ENCODE results near the gene MAD2L1BP. TPM values are rescaled to one million over a fixed set of nuclear protein-coding genes. Genes with fewer than 3 reads are reported as not detected.
"Not testable (repeated sequence)": the region's sequence is repeated elsewhere in the genome, so short reads cannot be mapped to it uniquely, and the experiment has no call there.

Gene MAD2L1BP
- total and polyA plus RNA-seq, 2 of the 13 experiments (the other 11 are each of a cell fraction or from before 2014, with no cell fraction given) = 54.2 to 55.5 TPM

DNA sequence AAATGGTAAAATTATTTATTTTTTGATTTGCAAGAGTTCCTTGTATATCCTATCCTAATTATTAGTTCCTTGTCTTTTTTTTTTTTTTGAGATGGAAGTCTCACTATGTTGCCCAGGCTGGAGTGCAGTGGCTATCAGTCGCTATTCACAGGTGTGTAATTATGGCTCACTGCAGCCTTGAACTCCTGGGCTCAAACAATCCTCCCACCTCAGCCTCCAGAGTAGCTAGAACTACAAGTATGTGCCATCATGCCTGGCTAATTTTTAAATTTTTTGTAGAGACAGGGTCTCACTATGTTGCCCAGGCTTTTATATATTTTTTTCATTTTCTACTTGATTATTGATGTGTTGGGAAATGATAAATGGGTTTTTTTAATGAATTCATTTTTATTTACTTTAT is 46.1 kb upstream of the MAD2L1BP start:
- POLR2A ChIA-PET; H3K4me1 ChIP-seq (ENCODE audit: insufficient read depth, low read length); CTCF ChIA-PET (ENCODE audit: low intra/inter-chr PET ratio, low total read pairs); in situ Hi-C loops (cut with HindIII; ENCODE audit: extremely low pct_ligation_motif_present, low pct_unique_long_range_greater_than_20kb); H3K4me3 ChIP-seq (replicated peaks in 1 of 3; ENCODE audit: insufficient read depth in 1 of 3, low read depth in 2 of 3, low read length in 3 of 3); H3K9me3 ChIP-seq (ENCODE audit: low read length); ATAC-seq; FAIRE-seq; H3K9ac ChIP-seq (ENCODE audit: insufficient read depth, low read depth, low read length); H3K27ac ChIP-seq (ENCODE audit: extremely low read length, insufficient read depth, low read length); H3K4me2 ChIP-seq (ENCODE audit: low read depth, low read length); H2AFZ ChIP-seq (ENCODE audit: low read length); BruUV-seq (replicated peaks); H3K27me3 ChIP-seq (ENCODE audit: control insufficient read depth in 1 of 2, insufficient read depth in 2 of 2, low read length in 2 of 2); intact Hi-C loops (cut with micrococcal nuclease; ENCODE audit: unreplicated experiment); H3K79me2 ChIP-seq (ENCODE audit: insufficient read depth, low read length); H4K20me1 ChIP-seq (ENCODE audit: insufficient read depth, low read length); DNase-seq (ENCODE audit: low spot score): not testable (repeated sequence)
- H3K36me3 ChIP-seq (replicated peaks in 1 of 2; ENCODE audit: control insufficient read depth in 1 of 2, insufficient read depth in 2 of 2, low read length in 2 of 2) = peaks cover 13 to 60% of the 10 kb centered on the region in 2 experiments
- 88% methylated on average over 1 of the region's 1 CpG for WGBS (ENCODE audit: low lambda C conversion rate)
- TF ChIP-seq, protein P1, sequence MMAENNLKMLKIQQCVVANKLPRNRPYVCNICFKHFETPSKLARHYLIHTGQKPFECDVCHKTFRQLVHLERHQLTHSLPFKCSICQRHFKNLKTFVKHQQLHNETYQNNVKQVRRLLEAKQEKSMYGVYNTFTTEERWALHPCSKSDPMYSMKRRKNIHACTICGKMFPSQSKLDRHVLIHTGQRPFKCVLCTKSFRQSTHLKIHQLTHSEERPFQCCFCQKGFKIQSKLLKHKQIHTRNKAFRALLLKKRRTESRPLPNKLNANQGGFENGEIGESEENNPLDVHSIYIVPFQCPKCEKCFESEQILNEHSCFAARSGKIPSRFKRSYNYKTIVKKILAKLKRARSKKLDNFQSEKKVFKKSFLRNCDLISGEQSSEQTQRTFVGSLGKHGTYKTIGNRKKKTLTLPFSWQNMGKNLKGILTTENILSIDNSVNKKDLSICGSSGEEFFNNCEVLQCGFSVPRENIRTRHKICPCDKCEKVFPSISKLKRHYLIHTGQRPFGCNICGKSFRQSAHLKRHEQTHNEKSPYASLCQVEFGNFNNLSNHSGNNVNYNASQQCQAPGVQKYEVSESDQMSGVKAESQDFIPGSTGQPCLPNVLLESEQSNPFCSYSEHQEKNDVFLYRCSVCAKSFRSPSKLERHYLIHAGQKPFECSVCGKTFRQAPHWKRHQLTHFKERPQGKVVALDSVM (CRISPR knock-in tag; IDR thresholded peaks at IDR 0.05) = peak; percentile 54; the same call in 1 of the 2 replicates

- BruUV-seq (replicated peaks) = no TSS peak
- DNase-seq (ENCODE audit: low spot score) = no peak
- Histone ChIP-seq H3K4me1 (ENCODE audit: insufficient read depth, low read length) (no peaks in the 10 kb centered on the region), H3K9me3 (ENCODE audit: low read length) (no peaks in the 10 kb centered on the region), H3K9ac (ENCODE audit: insufficient read depth, low read depth, low read length) (no peak overlapping the region), H3K79me2 (ENCODE audit: insufficient read depth, low read length) (no peaks in the 10 kb centered on the region), H4K20me1 (ENCODE audit: insufficient read depth, low read length) (no peaks in the 10 kb centered on the region), H3K4me2 (ENCODE audit: low read depth, low read length) (no peak overlapping the region), H3K4me3 (replicated peaks in 1 of 3; ENCODE audit: insufficient read depth in 1 of 3, low read depth in 2 of 3, low read length in 3 of 3) (no peak overlapping the region), H2AFZ (ENCODE audit: low read length) (no peak overlapping the region), H3K27me3 (ENCODE audit: control insufficient read depth in 1 of 2, insufficient read depth in 2 of 2, low read length in 2 of 2) (no peaks in the 10 kb centered on the region), H3K27ac (ENCODE audit: extremely low read length, insufficient read depth, low read length) (no peak overlapping the region), H3K36me3 (replicated peaks in 1 of 2; ENCODE audit: control insufficient read depth in 1 of 2, insufficient read depth in 2 of 2, low read length in 2 of 2) (peaks cover 7 to 28% of the 10 kb centered on the region in 2 experiments)
- in situ Hi-C loops (cut with HindIII; ENCODE audit: extremely low pct_ligation_motif_present, low pct_unique_long_range_greater_than_20kb) = no loop called here
- POLR2A ChIA-PET = no interaction called here
- ATAC-seq = no peak
- 95% methylated on average over 1 of the region's 1 CpG for WGBS (ENCODE audit: low lambda C conversion rate)
- intact Hi-C loops (cut with micrococcal nuclease; ENCODE audit: unreplicated experiment) = no loop called here
- CTCF ChIA-PET (ENCODE audit: low intra/inter-chr PET ratio, low total read pairs) = no interaction called here
- FAIRE-seq = no peak
- TF ChIP-seq LRRFIP1 (CRISPR knock-in tag; conservative IDR thresholded peaks at IDR 0.05) = no peak
- no peak for TF ChIP-seq SATB2 (CRISPR knock-in tag; IDR thresholded peaks at IDR 0.05)
- no peak for TF ChIP-seq ZNF800 (CRISPR knock-in tag; IDR thresholded peaks at IDR 0.05)
- no peak for TF ChIP-seq PHF8 (CRISPR knock-in tag; IDR thresholded peaks at IDR 0.05)
- no peak for TF ChIP-seq ZNF552 (CRISPR knock-in tag; IDR thresholded peaks at IDR 0.05; ENCODE audit: borderline replicate concordance)
- TF ChIP-seq ADNP (CRISPR knock-in tag; IDR thresholded peaks at IDR 0.05) = no peak
- TF ChIP-seq IRF1 (CRISPR knock-in tag; IDR thresholded peaks at IDR 0.05; ENCODE audit: low read depth) = no peak
- TF ChIP-seq ZNF329 (CRISPR knock-in tag; IDR thresholded peaks at IDR 0.05; ENCODE audit: low read depth) = no peak
Measured at GRCh38 chr6:43593938-43594337, 41.7 kb upstream of the MAD2L1BP start.
